BJ (cell line): Measurements from ENCODE around the gene DBNDD2. TPM values are rescaled to one million over a fixed set of nuclear protein-coding genes. Genes with fewer than 3 reads are reported as not detected.

ENCODE experiments used
- CTCF ChIA-PET: fragments of 350-600 bp; formaldehyde crosslinking; extraction: SDS; loops from one replicate; lab custom pipeline; 2021; ENCODE audit warnings: antibody characterized with exemption, inconsistent platforms; lab: Yijun Ruan, JAX
- POLR2A ChIA-PET: fragments of 300-600 bp; sonication (Branson Sonifier 250); formaldehyde crosslinking; extraction: SDS; loops from one replicate; lab custom pipeline; 2021; ENCODE audit warnings: antibody characterized with exemption; lab: Charles Lee
- DNase-seq: peaks from one replicate; pipeline ENCODE4 v3.0.0-alpha.2; 2011; ENCODE audit warnings: low read depth
- H3K27me3 ChIP-seq: 2 replicates; pipeline ENCODE4 v1.6.0; 2011; ENCODE audit warnings: low read length; ENCODE audit not compliant: control insufficient read depth, insufficient read depth
- H3K36me3 ChIP-seq: 2 replicates; pipeline ENCODE4 v1.5.1; 2011; ENCODE audit warnings: low read length; ENCODE audit not compliant: control insufficient read depth, insufficient read depth
- H3K4me3 ChIP-seq: 2 replicates; pipeline ENCODE4 v1.5.1; 2011; ENCODE audit warnings: low read depth, mild to moderate bottlenecking, control low read depth, low read length
- polyA plus RNA-seq: library from polyadenylated mRNA; depleted of rRNA; stranded (reverse); fragments of >200 nt; gene quantifications from 2 replicates; pipeline ENCODE4 v1.2.3, GENCODE V29; 2011
- TF ChIP-seq, protein P1 (sequence below): IDR thresholded peaks from 2 replicates; pipeline ENCODE4 v1.5.1; 2011; ENCODE audit warnings: low read depth, mild to moderate bottlenecking, control low read depth, inconsistent platforms, low read length, moderate library complexity; ENCODE audit not compliant: insufficient read depth

Gene DBNDD2
- polyA plus RNA-seq, 1 experiment, result 77.0 TPM

DNA sequence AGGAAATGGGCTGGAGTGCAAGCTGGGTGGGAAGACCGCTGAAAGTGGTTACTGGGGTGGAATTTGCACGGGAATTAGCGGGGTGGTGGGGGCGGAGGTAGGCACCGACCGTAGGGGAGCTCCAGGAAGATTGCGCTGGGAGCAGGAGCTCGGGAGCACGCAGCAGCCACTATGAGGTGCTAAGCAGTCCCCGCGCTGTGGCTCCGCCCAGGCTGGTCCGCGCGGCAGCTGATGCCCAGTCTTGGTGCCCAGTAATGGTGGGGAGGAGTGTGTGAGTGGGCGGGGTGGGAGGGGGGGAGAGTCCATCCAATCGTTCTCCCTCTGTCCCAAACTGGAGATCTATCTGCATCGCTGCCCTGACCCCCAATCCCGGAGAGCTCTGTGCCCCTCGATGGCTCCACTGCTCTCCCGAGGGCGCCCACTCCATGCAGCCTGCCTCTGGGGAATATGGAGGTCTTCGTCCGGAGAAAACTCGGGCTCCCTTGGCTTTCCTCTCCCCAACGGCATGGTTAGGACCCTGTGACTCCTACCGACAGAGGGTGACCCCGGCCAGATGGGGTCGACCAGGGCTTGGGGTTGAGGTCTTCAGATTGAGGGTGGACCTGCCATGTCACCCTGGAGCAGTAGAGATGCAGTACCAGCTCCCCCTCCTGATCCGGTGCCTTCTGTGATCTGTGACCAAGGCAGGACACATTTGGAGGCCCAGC lies 35.3 kb upstream of the DBNDD2 start:
- DNase-seq, result no peak
- TF ChIP-seq, protein P1, sequence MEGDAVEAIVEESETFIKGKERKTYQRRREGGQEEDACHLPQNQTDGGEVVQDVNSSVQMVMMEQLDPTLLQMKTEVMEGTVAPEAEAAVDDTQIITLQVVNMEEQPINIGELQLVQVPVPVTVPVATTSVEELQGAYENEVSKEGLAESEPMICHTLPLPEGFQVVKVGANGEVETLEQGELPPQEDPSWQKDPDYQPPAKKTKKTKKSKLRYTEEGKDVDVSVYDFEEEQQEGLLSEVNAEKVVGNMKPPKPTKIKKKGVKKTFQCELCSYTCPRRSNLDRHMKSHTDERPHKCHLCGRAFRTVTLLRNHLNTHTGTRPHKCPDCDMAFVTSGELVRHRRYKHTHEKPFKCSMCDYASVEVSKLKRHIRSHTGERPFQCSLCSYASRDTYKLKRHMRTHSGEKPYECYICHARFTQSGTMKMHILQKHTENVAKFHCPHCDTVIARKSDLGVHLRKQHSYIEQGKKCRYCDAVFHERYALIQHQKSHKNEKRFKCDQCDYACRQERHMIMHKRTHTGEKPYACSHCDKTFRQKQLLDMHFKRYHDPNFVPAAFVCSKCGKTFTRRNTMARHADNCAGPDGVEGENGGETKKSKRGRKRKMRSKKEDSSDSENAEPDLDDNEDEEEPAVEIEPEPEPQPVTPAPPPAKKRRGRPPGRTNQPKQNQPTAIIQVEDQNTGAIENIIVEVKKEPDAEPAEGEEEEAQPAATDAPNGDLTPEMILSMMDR, result no peak
- CTCF ChIA-PET, result interaction anchor here (0.9 to 13.8 kb wide), 24 partner anchors 9 to 408 kb away, joined by 3 to 101 read pairs (median 6); partner anchors contain the start of genes PIGT and SYS1
- Histone ChIP-seq H3K4me3 (no peak overlapping the region), H3K36me3 (peaks cover 3% of the 10 kb centered on the region; the same call in 1 of the 2 replicates), H3K27me3 (no peaks in the 10 kb centered on the region)
- POLR2A ChIA-PET, result interaction anchor here (0.6 kb wide), 1 partner anchor 32 kb away, joined by 4 read pairs; no protein-coding TSS in a partner anchor

DNA sequence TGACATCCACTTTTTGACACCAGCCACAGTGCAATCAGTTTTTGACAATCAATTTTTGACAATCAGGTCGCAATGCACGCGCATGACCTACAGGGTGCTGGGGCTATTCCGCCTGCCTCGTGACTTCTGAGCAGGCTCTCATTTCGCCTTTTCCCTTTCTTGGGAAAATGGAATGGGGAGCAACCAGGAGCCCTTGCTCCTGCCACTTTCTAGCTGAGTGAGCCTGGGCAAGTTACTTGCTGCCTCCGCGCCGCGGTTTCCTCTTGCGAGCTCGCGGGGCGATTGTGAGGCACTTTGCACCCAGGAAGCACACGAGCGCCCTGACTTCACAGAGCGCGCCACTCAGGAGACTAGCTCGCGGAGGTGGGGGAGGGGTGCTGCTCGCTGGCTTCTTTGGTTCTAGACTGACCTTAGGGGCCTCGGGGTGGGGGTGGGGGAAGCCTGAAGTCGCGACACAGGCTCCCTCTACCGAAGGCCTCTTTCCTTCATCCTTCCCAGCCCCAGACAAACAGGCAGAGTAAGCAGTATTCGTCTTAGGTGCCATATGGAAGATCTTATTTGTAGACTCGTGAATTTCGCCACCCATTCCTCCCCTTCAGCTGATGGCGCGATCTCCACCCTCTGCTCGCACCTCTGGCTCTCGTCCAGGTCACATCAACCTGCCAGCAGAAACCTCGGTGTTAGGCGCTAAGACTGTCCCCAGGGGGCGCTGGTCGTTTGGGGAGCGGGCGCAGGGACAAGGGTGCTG lies 34.6 kb upstream of the DBNDD2 start:
- TF ChIP-seq, protein P1, result peak; percentile 94
- DNase-seq, result no peak
- CTCF ChIA-PET, result interaction anchor here (0.7 to 13.8 kb wide), 38 partner anchors 9 to 398 kb away, joined by 3 to 101 read pairs (median 4); partner anchors contain the start of genes PIGT and SYS1
- Histone ChIP-seq H3K27me3 (no peaks in the 10 kb centered on the region), H3K4me3 (peak overlapping the region; percentile 33), H3K36me3 (peaks cover 1% of the 10 kb centered on the region; the same call in 1 of the 2 replicates)
- POLR2A ChIA-PET, result interaction anchor here (0.6 to 1.0 kb wide), 4 partner anchors 10 to 32 kb away, joined by 3 to 8 read pairs (median 4); partner anchors contain the start of gene SYS1

DNA sequence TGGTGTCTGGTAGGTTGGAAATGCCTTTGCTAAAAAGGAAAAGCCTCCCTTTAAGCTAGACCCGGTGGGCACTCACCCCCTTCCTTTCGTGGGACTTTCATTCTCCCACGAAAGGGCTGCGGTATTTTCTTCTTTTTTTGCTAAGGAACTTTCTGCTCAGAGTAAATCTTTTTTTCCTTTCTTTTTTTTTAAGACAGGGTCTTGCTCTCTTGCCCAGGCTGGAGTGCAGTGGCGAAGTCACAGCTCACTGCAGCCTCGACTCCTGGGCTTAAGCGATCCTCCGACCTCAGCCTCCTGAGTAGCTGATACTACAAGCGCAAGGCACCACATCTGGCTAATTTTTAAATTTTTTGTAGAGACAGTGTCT lies 34.0 kb upstream of the DBNDD2 start:
- CTCF ChIA-PET, result interaction anchor here (0.7 to 13.8 kb wide), 37 partner anchors 8 to 397 kb away, joined by 3 to 101 read pairs (median 5); partner anchors contain the start of genes PIGT and SYS1
- H3K27me3 ChIP-seq, result no peaks in the 10 kb centered on the region
- POLR2A ChIA-PET, result interaction anchor here (0.6 to 1.0 kb wide), 3 partner anchors 11 to 26 kb away, joined by 3 to 8 read pairs (median 4); partner anchors contain the start of gene SYS1
- no peak overlapping the region for H3K4me3 ChIP-seq
- H3K36me3 ChIP-seq, result peaks cover 1% of the 10 kb centered on the region; the same call in 1 of the 2 replicates
- TF ChIP-seq, protein P1, result no peak
- DNase-seq, result no peak

DNA sequence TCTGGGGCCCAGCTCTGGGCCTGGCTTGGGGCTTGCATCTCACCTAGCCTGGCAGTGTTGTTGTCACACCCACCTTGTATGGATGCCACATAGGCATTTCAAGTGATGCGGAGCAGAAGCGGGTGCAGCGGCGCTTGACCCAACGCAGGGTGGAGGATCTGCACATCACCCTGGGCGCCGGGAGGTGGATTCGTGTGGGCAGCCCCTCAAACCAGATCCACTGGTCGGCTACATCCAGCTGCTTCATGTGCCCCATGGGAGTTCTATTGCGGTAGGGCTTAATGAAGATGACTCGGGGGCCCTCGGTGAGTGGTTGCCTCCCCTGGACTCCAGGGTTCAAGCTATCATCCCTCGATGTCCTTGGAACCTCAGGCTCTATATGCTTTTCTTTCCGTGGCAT lies 33.1 kb upstream of the DBNDD2 start:
- CTCF ChIA-PET, result interaction anchor here (0.5 to 13.8 kb wide), 10 partner anchors 11 to 396 kb away, joined by 3 to 101 read pairs (median 5); partner anchors contain the start of gene SYS1
- no peaks in the 10 kb centered on the region for H3K27me3 ChIP-seq
- H3K4me3 ChIP-seq, result no peak overlapping the region
- TF ChIP-seq, protein P1, result no peak
- POLR2A ChIA-PET, result no interaction called here
- peaks cover 1% of the 10 kb centered on the region; the same call in 1 of the 2 replicates for H3K36me3 ChIP-seq
- DNase-seq, result no peak
